Activated CD8-positive, alpha-beta memory T cell treated with anti-CD3 and anti-CD28 coated beads for 36 hours (primary cell): ENCODE results near the gene STXBP3. TPM values are rescaled to one million over a fixed set of nuclear protein-coding genes. Genes with fewer than 3 reads are reported as not detected.

ENCODE experiments used
- CTCF ChIA-PET: fragments of 350-600 bp; sonication (Branson Sonifier 250); formaldehyde crosslinking; loops from one replicate; lab custom pipeline; 2021; ENCODE audit warnings: antibody characterized with exemption; lab: Charles Lee
- POLR2A ChIA-PET: fragments of 350-600 bp; sonication (Branson Sonifier 250); formaldehyde crosslinking; loops from one replicate; lab custom pipeline; 2021; ENCODE audit warnings: antibody characterized with exemption; lab: Charles Lee
- total RNA-seq, 2 experiments: library from RNA; stranded (reverse); gene quantifications; one replicate each; pipeline ENCODE4 v1.2.3, GENCODE V29; 2021

The STXBP3 gene
- total RNA-seq, 2 experiments from 2014 or later = 35.3 to 39.8 TPM

DNA sequence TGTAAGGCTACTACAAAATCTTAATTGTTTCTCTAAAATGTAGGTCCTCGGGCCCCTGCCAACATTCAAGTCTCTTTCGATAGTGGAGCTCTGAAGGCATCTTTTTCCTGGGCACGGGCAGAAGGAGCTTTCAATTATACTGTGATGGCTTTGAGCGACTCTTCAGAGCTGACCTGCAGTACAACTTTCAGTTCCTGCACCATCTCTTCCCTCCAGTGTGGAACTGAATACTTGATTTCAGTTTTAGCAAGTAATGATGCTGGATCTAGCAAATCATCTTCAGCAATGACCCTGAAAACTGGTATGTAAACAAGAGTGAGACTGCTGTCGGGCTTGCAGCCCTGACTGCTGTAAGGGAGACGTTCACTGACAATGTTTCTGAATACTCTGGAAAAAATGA, 24.2 kb upstream of the STXBP3 start:
- ChIA-PET CTCF (no interaction called here), POLR2A (no interaction called here)

GRCh38 chr1:108725906-108726305, 20.6 kb upstream of the STXBP3 start:
- CTCF ChIA-PET = no interaction called here

DNA sequence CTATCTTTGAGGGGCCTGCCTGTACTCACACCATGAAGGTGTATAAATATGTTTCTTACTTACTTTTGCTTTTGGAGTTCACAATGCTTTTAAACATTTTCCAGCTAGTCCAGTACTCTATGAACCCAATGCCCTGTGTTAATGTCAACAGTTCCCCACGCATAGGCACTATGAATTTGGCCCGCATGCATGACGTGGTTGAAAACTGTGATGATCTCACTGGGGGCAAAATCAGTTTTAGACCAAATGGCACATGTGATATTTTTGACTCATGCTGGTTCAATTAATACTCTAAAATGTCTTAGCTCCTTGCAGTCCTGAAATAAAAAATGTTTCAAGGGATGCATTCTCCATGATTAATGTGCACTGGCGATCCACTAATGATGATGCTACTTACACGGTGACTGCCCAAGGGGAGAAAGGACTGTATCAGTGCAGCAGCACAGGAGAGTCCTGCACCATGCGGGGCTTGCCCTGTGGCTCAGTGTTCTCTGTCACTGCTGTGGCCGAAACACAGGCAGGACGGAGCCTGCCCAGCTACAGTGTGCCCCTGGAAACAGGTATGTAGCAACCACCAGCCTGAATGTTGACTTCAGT, 18.0 kb upstream of the STXBP3 start:
- ChIA-PET CTCF (interaction anchor here (1.0 kb wide), 1 partner anchor 19 kb away, joined by 3 read pairs; no protein-coding TSS in a partner anchor), POLR2A (no interaction called here)

More at GRCh38 chr1:108725906-108726305, 20.6 kb upstream of the STXBP3 start:
- POLR2A ChIA-PET = no interaction called here

DNA sequence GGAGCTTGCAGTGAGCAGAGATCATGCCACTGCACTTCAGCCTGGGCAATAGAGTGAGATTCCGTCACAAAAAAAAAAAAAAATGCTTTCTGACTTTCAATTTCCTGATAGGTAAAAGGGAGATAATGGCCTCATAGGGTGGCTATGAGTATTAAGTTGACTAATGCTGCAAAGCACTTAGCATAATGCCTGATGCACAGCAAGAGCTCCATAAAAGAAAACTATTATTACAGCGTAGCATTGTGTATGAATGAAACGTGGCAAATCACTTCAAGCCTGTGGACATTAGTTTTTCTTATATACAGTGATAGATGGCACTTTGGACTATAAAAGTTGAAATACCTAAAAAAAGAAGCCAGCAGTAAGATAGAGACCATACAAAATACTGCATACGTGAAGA, 17.0 kb upstream of the STXBP3 start:
- CTCF ChIA-PET = no interaction called here
- POLR2A ChIA-PET = no interaction called here

- ChIA-PET CTCF (no interaction called here), POLR2A (no interaction called here)
Measured at GRCh38 chr1:108732398-108732797, 14.1 kb upstream of the STXBP3 start.

GRCh38 chr1:108734171-108734865, 12.2 kb upstream of the STXBP3 start:
- ChIA-PET CTCF (no interaction called here), POLR2A (no interaction called here)

DNA sequence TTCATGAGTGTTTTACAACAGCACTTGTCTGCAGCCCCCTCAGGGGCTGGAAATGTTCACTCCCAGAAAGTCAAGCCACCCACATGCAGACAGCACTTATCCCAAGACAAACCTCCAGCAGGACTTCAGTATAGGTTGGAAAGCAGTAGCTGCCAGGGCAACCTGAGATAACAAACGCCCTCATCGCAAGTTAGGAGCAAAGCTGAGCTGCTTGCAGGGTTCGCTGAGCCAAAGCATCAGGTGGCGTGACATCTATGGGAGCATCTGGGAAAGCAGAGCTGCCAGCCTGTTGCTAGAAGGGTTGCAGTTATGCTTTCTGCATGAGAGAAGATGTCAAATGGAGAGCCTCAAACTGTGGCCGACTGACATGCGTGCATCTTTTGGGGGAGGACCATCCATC, 4.2 kb upstream of the STXBP3 start:
- ChIA-PET POLR2A (no interaction called here), CTCF (no interaction called here)

DNA sequence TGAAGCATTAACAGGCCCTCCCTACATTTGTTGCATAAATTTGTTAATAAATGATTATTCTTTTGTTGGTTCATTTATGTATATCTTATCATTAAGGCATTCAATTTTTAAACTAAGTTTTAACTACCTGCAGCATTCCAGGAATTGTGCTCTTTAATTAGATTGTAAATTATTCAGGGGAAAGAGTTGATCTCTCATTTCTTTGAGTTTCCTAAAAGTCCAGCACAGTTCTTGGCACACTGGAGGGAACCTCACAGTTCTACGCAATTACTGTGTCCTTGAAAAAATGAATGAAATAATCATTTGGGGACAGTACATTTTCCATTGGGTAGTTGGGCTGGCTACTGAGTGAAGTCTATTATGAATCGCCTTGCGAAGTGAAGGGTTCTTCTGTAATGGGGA, 493 bp upstream of the STXBP3 start:
- ChIA-PET POLR2A (no interaction called here), CTCF (no interaction called here)

- ChIA-PET CTCF (interaction anchor here (1.0 kb wide), 1 partner anchor 55 kb away, joined by 4 read pairs; the partner anchor contains the start of gene PRPF38B), POLR2A (interaction anchor here (0.7 kb wide), 1 partner anchor 86 kb away, joined by 3 read pairs; the partner anchor contains the start of gene HENMT1)
Measured at GRCh38 chr1:108747171-108747850, 837 bp downstream of the STXBP3 start.

- POLR2A ChIA-PET = interaction anchor here (2.3 kb wide), 1 partner anchor 56 kb away, joined by 9 read pairs; the partner anchor contains the start of gene PRPF38B
- CTCF ChIA-PET = no interaction called here
Measured at GRCh38 chr1:108747898-108748297, 1.4 kb downstream of the STXBP3 start.

- ChIA-PET POLR2A (interaction anchor here (2.3 kb wide), 1 partner anchor 57 kb away, joined by 9 read pairs; the partner anchor contains the start of gene PRPF38B), CTCF (no interaction called here)
Measured at GRCh38 chr1:108749081-108749480, 2.6 kb downstream of the STXBP3 start.

- ChIA-PET CTCF (no interaction called here), POLR2A (no interaction called here)
Measured at GRCh38 chr1:108750476-108751181, 4.2 kb downstream of the STXBP3 start.

DNA sequence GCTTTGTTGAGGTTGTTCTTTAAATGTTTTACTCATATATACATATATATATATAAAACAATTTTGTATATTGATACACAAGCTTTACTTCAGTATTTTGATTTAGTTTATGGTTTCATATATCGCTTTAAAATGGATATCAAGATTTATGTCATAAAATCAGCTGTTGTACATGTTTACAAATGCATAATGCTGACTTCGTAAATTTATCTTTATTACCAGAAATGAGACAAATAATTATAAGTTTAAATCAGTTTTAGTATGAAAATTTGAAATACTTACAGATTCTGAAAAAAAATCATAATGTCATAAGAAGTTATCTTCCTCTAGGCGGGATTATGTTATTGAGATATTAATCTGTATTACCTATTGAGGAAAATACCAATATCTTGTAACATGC, 6.9 kb downstream of the STXBP3 start:
- POLR2A ChIA-PET = no interaction called here
- CTCF ChIA-PET = no interaction called here

DNA sequence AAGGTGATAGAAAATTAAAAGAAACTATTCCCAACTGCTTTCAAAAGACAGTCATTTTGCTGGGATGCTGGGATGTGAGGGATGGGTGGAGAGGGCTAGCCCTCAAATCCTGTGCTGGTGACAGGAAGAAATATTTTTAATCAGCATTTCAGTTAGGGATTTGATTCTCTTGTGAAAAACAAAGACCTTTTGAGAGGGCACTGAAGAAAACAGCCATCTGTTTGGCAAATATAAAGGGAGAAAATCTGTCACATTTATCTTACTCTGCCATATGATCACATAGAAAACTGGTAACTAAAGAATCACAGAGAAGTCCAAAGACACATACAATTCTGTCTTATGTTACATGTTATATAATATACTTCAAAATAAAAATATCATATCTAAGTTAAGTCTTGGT, 12.3 kb downstream of the STXBP3 start:
- ChIA-PET CTCF (no interaction called here), POLR2A (no interaction called here)

GRCh38 chr1:108767115-108767514, 20.6 kb downstream of the STXBP3 start:
- POLR2A ChIA-PET = no interaction called here

GRCh38 chr1:108767708-108768107, 21.2 kb downstream of the STXBP3 start:
- ChIA-PET POLR2A (no interaction called here), CTCF (no interaction called here)

More at GRCh38 chr1:108767115-108767514, 20.6 kb downstream of the STXBP3 start:
- CTCF ChIA-PET = no interaction called here

- ChIA-PET CTCF (no interaction called here), POLR2A (no interaction called here)
Measured at GRCh38 chr1:108777839-108778238, 31.4 kb downstream of the STXBP3 start.

DNA sequence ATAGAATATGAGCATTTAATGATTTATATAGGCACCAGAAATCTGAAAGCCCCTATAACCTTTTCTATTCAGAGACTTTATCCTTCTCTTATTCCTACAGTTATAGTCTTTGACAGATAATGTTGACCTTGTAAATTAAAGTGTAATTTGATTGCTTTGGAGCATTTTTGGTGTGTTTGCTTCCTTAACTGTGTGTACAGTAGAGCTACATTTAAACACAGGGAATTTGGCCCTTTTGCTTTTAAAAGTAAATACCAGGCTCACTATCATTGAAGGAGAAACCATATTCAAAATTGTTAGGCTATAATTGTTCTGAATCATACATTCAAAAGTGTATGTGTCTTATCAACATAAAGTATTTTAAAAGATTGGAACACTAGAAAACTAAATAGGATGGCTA, 33.0 kb downstream of the STXBP3 start:
- CTCF ChIA-PET = no interaction called here
- POLR2A ChIA-PET = interaction anchor here (0.6 kb wide), 1 partner anchor 101 kb away, joined by 5 read pairs; no protein-coding TSS in a partner anchor

DNA sequence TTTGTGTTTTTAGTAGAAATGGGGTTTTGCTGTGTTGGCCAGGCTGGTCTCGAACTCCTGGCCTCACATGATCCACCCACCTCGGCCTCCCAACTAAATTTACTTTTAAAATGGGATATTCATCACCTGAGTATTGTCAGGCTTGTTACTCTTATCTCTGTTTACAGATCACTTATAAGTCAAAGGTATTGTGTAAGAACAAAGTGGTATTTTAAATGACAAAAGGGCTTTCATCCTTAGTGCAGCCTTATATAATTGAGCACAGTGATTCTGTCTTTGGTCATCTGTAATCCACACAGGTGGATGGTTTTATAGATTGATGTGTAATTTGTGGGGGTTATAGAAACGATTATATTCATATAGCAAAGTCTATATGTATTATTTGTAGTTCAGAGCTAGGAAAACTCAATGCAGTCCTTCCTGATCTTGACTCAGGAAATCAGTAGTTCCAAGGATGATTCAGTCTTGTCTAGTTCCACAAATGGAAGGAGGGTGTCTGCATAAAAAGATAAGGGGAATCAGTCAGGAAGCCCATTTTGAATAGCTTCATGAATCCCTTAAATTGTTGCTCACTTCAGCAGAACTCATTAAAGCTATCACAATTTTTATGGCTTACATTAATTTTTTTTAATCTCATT, 34.6 kb downstream of the STXBP3 start:
- POLR2A ChIA-PET = no interaction called here
- CTCF ChIA-PET = no interaction called here
